DMS 273 (cell line): ENCODE results near the gene PRPF6.
A peak's percentile ranks its signal among the peaks of the same experiment; 100 is the strongest.

ENCODE experiments used
- DNase-seq: peaks from one replicate; lab custom pipeline; 2025; ENCODE audit not compliant: unreplicated experiment; lab: John Stamatoyannopoulos, UW

The PRPF6 gene

GRCh38 chr20:63980806-63981728 is at the start of gene PRPF6:
Gene PRPF6, plus strand, starts transcription at chr20:63981132. Its CDS starts 114 bp downstream, at chr20:63981246.
- DNase-seq: peak; percentile 99

- no peak for DNase-seq
Measured at GRCh38 chr20:63931735-63932134, 49.2 kb upstream of the PRPF6 start.

GRCh38 chr20:63932606-63933160 is 48.2 kb upstream of the PRPF6 start:
- no peak for DNase-seq

- DNase-seq: no peak
Measured at GRCh38 chr20:63933646-63934045, 47.3 kb upstream of the PRPF6 start.

- peak; percentile 38 for DNase-seq
Measured at GRCh38 chr20:63934271-63935068, 46.5 kb upstream of the PRPF6 start.

GRCh38 chr20:63935447-63935846 is 45.5 kb upstream of the PRPF6 start:
- no peak for DNase-seq

- DNase-seq: no peak
Measured at GRCh38 chr20:63937596-63937995, 43.3 kb upstream of the PRPF6 start.

GRCh38 chr20:63939061-63939935 is 41.6 kb upstream of the PRPF6 start:
- no peak for DNase-seq

- no peak for DNase-seq
Measured at GRCh38 chr20:63940071-63940471, 40.9 kb upstream of the PRPF6 start.

GRCh38 chr20:63940472-63941266 is 40.3 kb upstream of the PRPF6 start:
- no peak for DNase-seq

GRCh38 chr20:63941282-63942081 is 39.5 kb upstream of the PRPF6 start:
- DNase-seq: no peak

- DNase-seq: peak; percentile 54
Measured at GRCh38 chr20:63942250-63942951, 38.5 kb upstream of the PRPF6 start.

GRCh38 chr20:63942969-63943807 is 37.7 kb upstream of the PRPF6 start:
- peak; percentile 96 for DNase-seq

GRCh38 chr20:63943808-63944077 is 37.2 kb upstream of the PRPF6 start:
- DNase-seq: no peak

GRCh38 chr20:63944078-63944941 is 36.6 kb upstream of the PRPF6 start:
- no peak for DNase-seq

GRCh38 chr20:63945031-63945658 is 35.8 kb upstream of the PRPF6 start:
- no peak for DNase-seq
